Neural progenitor cell (in vitro differentiated cells): ENCODE data around the gene SCAMP2. TPM values are rescaled to one million over a fixed set of nuclear protein-coding genes. Genes with fewer than 3 reads are reported as not detected.

Source experiments
- DNase-seq: peaks from one replicate; pipeline ENCODE4 v3.0.0-alpha.2; 2016; ENCODE audit warnings: low spot score
- H2AFZ ChIP-seq: fragments of 200-600 bp; sonication (generic); replicated peaks from 2 replicates; pipeline ENCODE4 v1.6.1; 2016; ENCODE audit warnings: antibody characterized with exemption
- H3F3A ChIP-seq: fragments of 200-600 bp; sonication (generic); 2 replicates; pipeline ENCODE4 v1.6.1; 2016; ENCODE audit warnings: antibody characterized with exemption, low read depth
- H3K27ac ChIP-seq: fragments of 200-600 bp; sonication (generic); 2 replicates; pipeline ENCODE4 v1.5.1; 2016; ENCODE audit warnings: mild to moderate bottlenecking
- H3K27me3 ChIP-seq: fragments of 200-600 bp; sonication (generic); 2 replicates; pipeline ENCODE4 v1.6.1; 2016; ENCODE audit warnings: mild to moderate bottlenecking, moderate library complexity
- H3K36me3 ChIP-seq: fragments of 200-600 bp; sonication (generic); 2 replicates; pipeline ENCODE4 v1.5.1; 2016
- H3K4me1 ChIP-seq: fragments of 200-600 bp; sonication (generic); 2 replicates; pipeline ENCODE4 v1.6.1; 2016; ENCODE audit warnings: mixed run types
- H3K4me2 ChIP-seq: fragments of 200-600 bp; sonication (generic); 2 replicates; pipeline ENCODE4 v1.6.1; 2016
- H3K4me3 ChIP-seq: fragments of 200-600 bp; sonication (generic); 2 replicates; pipeline ENCODE4 v1.5.1; 2016
- H3K79me2 ChIP-seq: fragments of 200-600 bp; sonication (generic); 2 replicates; pipeline ENCODE4 v1.6.1; 2016; ENCODE audit warnings: low read depth
- H3K9ac ChIP-seq: fragments of 200-600 bp; sonication (generic); 2 replicates; pipeline ENCODE4 v1.6.1; 2016
- H3K9me3 ChIP-seq: fragments of 200-600 bp; sonication (generic); 2 replicates; pipeline ENCODE4 v1.5.1; 2016; ENCODE audit warnings: low read depth
- H4K20me1 ChIP-seq: fragments of 200-600 bp; sonication (generic); 2 replicates; pipeline ENCODE4 v1.6.1; 2016; ENCODE audit warnings: low read depth
- H3K27ac Mint-ChIP-seq: 3 replicates; pipeline ENCODE4 v1.8.0; 2021; ENCODE audit warnings: mixed read lengths
- H3K27me3 Mint-ChIP-seq: 2 replicates; pipeline ENCODE4 v1.8.0; 2022; ENCODE audit warnings: low read depth, mild to moderate bottlenecking, inconsistent platforms, moderate library complexity, mixed read lengths; ENCODE audit not compliant: insufficient read depth
- H3K36me3 Mint-ChIP-seq: 3 replicates; pipeline ENCODE4 v1.8.0; 2021; ENCODE audit warnings: mixed read lengths
- H3K4me1 Mint-ChIP-seq: 3 replicates; pipeline ENCODE4 v1.8.0; 2021; ENCODE audit warnings: mixed read lengths
- H3K4me3 Mint-ChIP-seq: 3 replicates; pipeline ENCODE4 v1.8.0; 2021; ENCODE audit warnings: mild to moderate bottlenecking, moderate library complexity, mixed read lengths
- H3K9me3 Mint-ChIP-seq: 3 replicates; pipeline ENCODE4 v1.8.0; 2020; ENCODE audit warnings: mixed read lengths
- CTCF ChIP-seq: fragments of 200-600 bp; sonication (generic); IDR thresholded peaks from 2 replicates; pipeline ENCODE4 v1.5.1; 2017; ENCODE audit warnings: antibody characterized with exemption, mild to moderate bottlenecking
- EZH2 ChIP-seq: fragments of 200-600 bp; sonication (generic); IDR thresholded peaks from 2 replicates; pipeline ENCODE4 v1.6.1; 2017; ENCODE audit warnings: antibody characterized with exemption, mild to moderate bottlenecking, moderate library complexity
- EZH2phosphoT487 ChIP-seq: fragments of 200-600 bp; sonication (generic); IDR thresholded peaks from 2 replicates; pipeline ENCODE4 v1.6.1; 2017; ENCODE audit warnings: antibody characterized with exemption
- total RNA-seq: library from RNA; depleted of rRNA; stranded (reverse); fragments of >200 nt; gene quantifications from 2 replicates; pipeline ENCODE4 v1.2.3, GENCODE V29; 2015; ENCODE audit warnings: low replicate concordance

SCAMP2 gene
- total RNA-seq, 1 donor from 2014 or later, result 19.4 TPM

GRCh38 chr15:74830868-74831267 is 42.3 kb downstream of the SCAMP2 start:
- no peak overlapping the region for H3K4me3 ChIP-seq
- peaks cover 26% of the 10 kb centered on the region for H4K20me1 ChIP-seq
- TF ChIP-seq EZH2phosphoT487 (no peak), CTCF (no peak), EZH2 (no peak)
- peaks cover 10% of the 10 kb centered on the region for H3K4me1 ChIP-seq
- no peak overlapping the region for H3K9ac ChIP-seq
- peaks cover 17% of the 10 kb centered on the region for H3K4me1 Mint-ChIP-seq
- H3K4me2 ChIP-seq, result no peak overlapping the region
- H3K27me3 ChIP-seq, result peaks cover 38% of the 10 kb centered on the region
- H3K4me3 Mint-ChIP-seq, result no peak overlapping the region
- no peaks in the 10 kb centered on the region for H3K36me3 Mint-ChIP-seq
- peaks cover 40% of the 10 kb centered on the region for H3K27me3 Mint-ChIP-seq
- H2AFZ ChIP-seq, result no peak overlapping the region
- no peaks in the 10 kb centered on the region for H3K9me3 ChIP-seq
- no peaks in the 10 kb centered on the region for H3K9me3 Mint-ChIP-seq
- no peaks in the 10 kb centered on the region for H3K79me2 ChIP-seq
- peaks cover 8% of the 10 kb centered on the region for H3F3A ChIP-seq
- no peak overlapping the region for H3K27ac Mint-ChIP-seq
- H3K27ac ChIP-seq, result no peak overlapping the region
- DNase-seq, result no peak
- H3K36me3 ChIP-seq, result no peaks in the 10 kb centered on the region

GRCh38 chr15:74829991-74830390 is 43.2 kb downstream of the SCAMP2 start:
- Histone ChIP-seq H3K27me3 (peaks cover 46% of the 10 kb centered on the region), H3F3A (peaks cover 4% of the 10 kb centered on the region), H3K36me3 (no peaks in the 10 kb centered on the region), H4K20me1 (peaks cover 22% of the 10 kb centered on the region), H3K9me3 (no peaks in the 10 kb centered on the region), H3K4me3 (no peak overlapping the region), H3K9ac (no peak overlapping the region), H2AFZ (no peak overlapping the region), H3K4me1 (peaks cover 10% of the 10 kb centered on the region), H3K4me2 (no peak overlapping the region), H3K79me2 (no peaks in the 10 kb centered on the region), H3K27ac (no peak overlapping the region)
- no peak overlapping the region for H3K4me3 Mint-ChIP-seq
- peaks cover 17% of the 10 kb centered on the region for H3K4me1 Mint-ChIP-seq
- H3K27ac Mint-ChIP-seq, result no peak overlapping the region
- no peak for DNase-seq
- peaks cover 41% of the 10 kb centered on the region for H3K27me3 Mint-ChIP-seq
- H3K9me3 Mint-ChIP-seq, result no peaks in the 10 kb centered on the region
- TF ChIP-seq EZH2, result no peak
- TF ChIP-seq EZH2phosphoT487, result no peak
- no peak for TF ChIP-seq CTCF
- no peaks in the 10 kb centered on the region for H3K36me3 Mint-ChIP-seq

- H3K9ac ChIP-seq, result no peak overlapping the region
- no peaks in the 10 kb centered on the region for H3K9me3 ChIP-seq
- TF ChIP-seq EZH2phosphoT487, result no peak
- TF ChIP-seq EZH2, result no peak
- no peak for TF ChIP-seq CTCF
- H3K27ac ChIP-seq, result no peak overlapping the region
- no peak for DNase-seq
- H3F3A ChIP-seq, result peaks cover 4% of the 10 kb centered on the region
- H3K79me2 ChIP-seq, result no peaks in the 10 kb centered on the region
- no peak overlapping the region for H3K4me2 ChIP-seq
- H3K27ac Mint-ChIP-seq, result no peak overlapping the region
- H2AFZ ChIP-seq, result no peak overlapping the region
- H3K36me3 Mint-ChIP-seq, result no peaks in the 10 kb centered on the region
- H4K20me1 ChIP-seq, result peaks cover 20% of the 10 kb centered on the region
- H3K27me3 Mint-ChIP-seq, result peaks cover 44% of the 10 kb centered on the region
- H3K4me1 Mint-ChIP-seq, result peaks cover 17% of the 10 kb centered on the region
- no peaks in the 10 kb centered on the region for H3K9me3 Mint-ChIP-seq
- H3K4me3 Mint-ChIP-seq, result no peak overlapping the region
- H3K4me3 ChIP-seq, result no peak overlapping the region
- peaks cover 51% of the 10 kb centered on the region for H3K27me3 ChIP-seq
- no peaks in the 10 kb centered on the region for H3K36me3 ChIP-seq
- H3K4me1 ChIP-seq, result peaks cover 10% of the 10 kb centered on the region
These were observed 43.7 kb downstream of the SCAMP2 start for GRCh38 chr15:74829486-74829885.
